Measurements from ENCODE around the gene CD82. TPM values are rescaled to one million over a fixed set of nuclear protein-coding genes. Genes with fewer than 3 reads are reported as not detected.

The CD82 gene
- total RNA-seq, 1 experiment from 2014 or later = 4.5 TPM

DNA sequence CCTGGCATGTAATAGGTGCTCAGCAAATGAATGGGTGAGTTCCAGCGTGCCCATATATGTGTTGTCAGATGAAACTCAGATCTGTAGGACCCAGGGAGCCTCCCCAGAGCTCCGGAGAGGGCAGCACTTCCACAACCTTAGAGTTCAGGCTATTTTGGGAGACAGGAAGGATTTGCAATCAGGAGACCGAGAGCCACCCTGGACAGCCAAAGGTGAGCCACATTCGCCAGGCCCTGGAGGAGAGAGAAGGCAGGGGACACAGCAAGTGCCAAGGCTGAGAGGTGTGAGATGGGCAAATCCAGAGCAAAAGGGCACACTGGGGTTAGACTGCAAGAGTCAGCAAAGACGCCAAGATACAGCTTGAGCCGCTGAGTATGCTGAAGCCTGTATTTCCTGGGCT is 66.4 kb downstream of the CD82 start:
- no peak overlapping the region for H3K56ac ChIP-seq (ENCODE audit: insufficient read length, low read depth, low read length)
- H3K4ac ChIP-seq (ENCODE audit: low read depth, low read length) = no peak overlapping the region
- H4K5ac ChIP-seq (ENCODE audit: insufficient read length, low read depth, low read length) = no peak overlapping the region
- no CpG with 5 or more reads among the region's 6 CpGs for WGBS (ENCODE audit: extremely low coverage, insufficient read length, low lambda C conversion rate)
- no peaks in the 10 kb centered on the region for H3K79me1 ChIP-seq (ENCODE audit: insufficient read depth, low read depth, low read length, poor library complexity, severe bottlenecking)
- no peak overlapping the region for H2BK120ac ChIP-seq (ENCODE audit: low read depth, low read length, poor library complexity, severe bottlenecking)
- Mint-ChIP-seq H3K4me3 (no peak overlapping the region), H3K27me3 (ENCODE audit: low read depth) (peaks cover 16% of the 10 kb centered on the region), H3K27ac (no peak overlapping the region), H3K4me1 (peaks cover 19 to 25% of the 10 kb centered on the region in 2 experiments), H3K9me3 (peaks cover 0 to 6% of the 10 kb centered on the region in 2 experiments; a peak in 3 of 5 replicates), H3K36me3 (ENCODE audit: insufficient read depth in 1 of 3, low read depth in 3 of 3) (no peaks in the 10 kb centered on the region; a peak in 1 of 7 replicates)
- H2BK12ac ChIP-seq (ENCODE audit: insufficient read length, low read depth, low read length) = no peak overlapping the region
- H2BK15ac ChIP-seq (ENCODE audit: low read depth, low read length) = no peak overlapping the region
- no peak overlapping the region for H2BK5ac ChIP-seq (ENCODE audit: insufficient read length, low read length)
- DNase-seq = peak; percentile 22
- no peak overlapping the region for H3K9ac ChIP-seq (ENCODE audit: extremely low read depth, insufficient read length, low read length)
- H3K27me3 ChIP-seq (ENCODE audit: insufficient read depth, low read length) = no peaks in the 10 kb centered on the region
- peaks cover 6% of the 10 kb centered on the region; the same call in 1 of the 2 replicates for H3K4me1 ChIP-seq (ENCODE audit: insufficient read depth, low read length)
- TF ChIP-seq, protein P1, sequence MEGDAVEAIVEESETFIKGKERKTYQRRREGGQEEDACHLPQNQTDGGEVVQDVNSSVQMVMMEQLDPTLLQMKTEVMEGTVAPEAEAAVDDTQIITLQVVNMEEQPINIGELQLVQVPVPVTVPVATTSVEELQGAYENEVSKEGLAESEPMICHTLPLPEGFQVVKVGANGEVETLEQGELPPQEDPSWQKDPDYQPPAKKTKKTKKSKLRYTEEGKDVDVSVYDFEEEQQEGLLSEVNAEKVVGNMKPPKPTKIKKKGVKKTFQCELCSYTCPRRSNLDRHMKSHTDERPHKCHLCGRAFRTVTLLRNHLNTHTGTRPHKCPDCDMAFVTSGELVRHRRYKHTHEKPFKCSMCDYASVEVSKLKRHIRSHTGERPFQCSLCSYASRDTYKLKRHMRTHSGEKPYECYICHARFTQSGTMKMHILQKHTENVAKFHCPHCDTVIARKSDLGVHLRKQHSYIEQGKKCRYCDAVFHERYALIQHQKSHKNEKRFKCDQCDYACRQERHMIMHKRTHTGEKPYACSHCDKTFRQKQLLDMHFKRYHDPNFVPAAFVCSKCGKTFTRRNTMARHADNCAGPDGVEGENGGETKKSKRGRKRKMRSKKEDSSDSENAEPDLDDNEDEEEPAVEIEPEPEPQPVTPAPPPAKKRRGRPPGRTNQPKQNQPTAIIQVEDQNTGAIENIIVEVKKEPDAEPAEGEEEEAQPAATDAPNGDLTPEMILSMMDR (conservative IDR thresholded peaks at IDR 0.05) = no peak
- H3K9me3 ChIP-seq (ENCODE audit: control insufficient read depth, low read depth, low read length) = no peaks in the 10 kb centered on the region
- no peak overlapping the region for H2BK20ac ChIP-seq (ENCODE audit: low read depth, low read length, poor library complexity, severe bottlenecking)
- no peak overlapping the region for H3K23ac ChIP-seq (ENCODE audit: insufficient read length, low read depth, low read length)
- H4K20me1 ChIP-seq (ENCODE audit: control insufficient read depth, insufficient read depth, insufficient read length) = no peaks in the 10 kb centered on the region
- no peak overlapping the region for H3K14ac ChIP-seq (ENCODE audit: insufficient read depth, low read length)
- no peaks in the 10 kb centered on the region for H3K23me2 ChIP-seq (ENCODE audit: insufficient read length, low read depth, low read length, poor library complexity, severe bottlenecking)
- H2AFZ ChIP-seq (ENCODE audit: low read length) = no peak overlapping the region
- H2AK5ac ChIP-seq (ENCODE audit: insufficient read length, low read length) = no peak overlapping the region
- no peak overlapping the region for H3T11ph ChIP-seq (ENCODE audit: low read length)
- no peaks in the 10 kb centered on the region for H3K79me2 ChIP-seq (ENCODE audit: insufficient read depth, low read length)
- H4K91ac ChIP-seq (ENCODE audit: insufficient read length, low read depth, low read length) = no peak overlapping the region
- no peak overlapping the region for H3K4me2 ChIP-seq (ENCODE audit: insufficient read depth, insufficient read length, low read length)
- no peak overlapping the region for H3K27ac ChIP-seq (ENCODE audit: insufficient read length, low read depth, low read length)
- no peak overlapping the region for H4K8ac ChIP-seq (replicated peaks; ENCODE audit: insufficient read length, low read depth, low read length)
- no peak overlapping the region for H3K18ac ChIP-seq (ENCODE audit: insufficient read length, low read depth, low read length)
